Measurements from ENCODE around the gene EPHA5.
"Not testable (repeated sequence)": the region's sequence is repeated elsewhere in the genome, so short reads cannot be mapped to it uniquely, and the experiment has no call there.

Gene EPHA5

DNA sequence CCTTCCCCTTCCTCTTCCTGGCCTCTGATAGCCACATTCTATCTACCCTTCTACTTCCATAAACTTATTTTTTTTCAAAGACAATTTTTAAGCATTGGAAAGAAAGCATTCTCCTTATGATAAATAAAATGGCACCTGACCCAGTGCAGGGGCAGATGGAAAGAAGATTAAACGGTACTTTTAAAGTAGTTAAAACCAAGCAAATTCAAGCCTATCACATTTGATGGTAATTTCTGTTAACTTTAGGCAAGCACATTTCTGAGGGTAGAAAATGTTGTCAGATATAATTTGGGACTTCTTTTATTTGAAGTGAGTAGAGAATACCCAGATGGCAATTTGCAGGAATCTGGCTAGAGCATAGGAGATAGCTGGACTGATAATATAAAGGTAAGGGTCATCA, 332.9 kb downstream of the EPHA5 start:
- no peak for ATAC-seq
- Mint-ChIP-seq H3K9me3 (peaks cover 3% of the 10 kb centered on the region), H3K27me3 (no peaks in the 10 kb centered on the region), H3K27ac (no peak overlapping the region), H3K4me3 (no peak overlapping the region), H3K4me1 (no peaks in the 10 kb centered on the region), H3K36me3 (ENCODE audit: low read depth) (no peaks in the 10 kb centered on the region)
- DNase-seq = no peak

DNA sequence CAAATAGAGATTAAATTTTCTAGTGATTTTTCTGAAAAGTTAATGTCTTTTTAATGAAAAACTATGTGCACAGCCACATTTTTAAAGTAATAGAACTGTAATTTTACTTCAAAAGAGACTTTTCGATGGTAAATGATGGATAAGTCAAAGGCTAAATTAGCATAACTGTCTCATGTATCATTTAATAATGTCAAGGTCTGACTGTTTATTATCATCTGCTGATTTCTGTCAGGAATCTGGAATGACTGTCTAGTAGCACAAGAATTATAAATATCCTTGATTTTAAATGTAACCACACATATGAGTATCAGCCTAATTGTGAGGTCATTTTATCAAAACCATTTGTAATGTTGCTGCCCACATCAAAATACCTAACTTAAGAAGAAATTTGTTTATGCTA, 333.8 kb downstream of the EPHA5 start:
- Mint-ChIP-seq H3K27me3 (no peaks in the 10 kb centered on the region), H3K4me3 (no peak overlapping the region), H3K4me1 (no peaks in the 10 kb centered on the region), H3K36me3 (ENCODE audit: low read depth) (no peaks in the 10 kb centered on the region), H3K9me3 (peaks cover 3% of the 10 kb centered on the region), H3K27ac (no peak overlapping the region)
- ATAC-seq = no peak
- no peak for DNase-seq

DNA sequence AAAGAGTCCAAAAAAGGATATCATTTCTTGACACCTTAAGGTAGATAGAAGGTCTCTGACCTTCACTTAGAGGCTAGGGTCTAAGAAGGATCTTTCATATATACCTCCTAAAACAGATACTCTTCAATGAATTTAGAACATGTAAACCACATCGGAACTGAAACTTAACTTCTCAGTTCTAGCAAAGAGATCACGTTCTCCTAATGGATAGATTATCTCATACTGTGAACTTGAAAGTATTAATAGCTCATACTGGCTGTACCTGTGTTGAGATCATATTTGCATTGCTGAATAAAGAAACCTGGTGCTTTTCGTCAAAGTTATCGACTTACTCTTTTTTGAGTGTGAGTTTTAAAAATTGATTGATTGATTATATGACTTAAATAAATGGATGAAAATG, 353.8 kb downstream of the EPHA5 start:
- no peak for DNase-seq
- Mint-ChIP-seq H3K36me3 (ENCODE audit: low read depth) (no peaks in the 10 kb centered on the region), H3K9me3 (no peaks in the 10 kb centered on the region), H3K27ac (no peak overlapping the region), H3K4me3 (no peak overlapping the region), H3K4me1 (no peaks in the 10 kb centered on the region), H3K27me3 (no peaks in the 10 kb centered on the region)
- ATAC-seq = no peak

GRCh38 chr4:65311120-65311519, 359.2 kb downstream of the EPHA5 start:
- no peaks in the 10 kb centered on the region for H3K4me1 Mint-ChIP-seq
- no peaks in the 10 kb centered on the region for H3K36me3 Mint-ChIP-seq (ENCODE audit: low read depth)
- H3K27me3 Mint-ChIP-seq = no peaks in the 10 kb centered on the region
- H3K9me3 Mint-ChIP-seq = peaks cover 9% of the 10 kb centered on the region
- H3K4me3 Mint-ChIP-seq = no peak overlapping the region
- H3K27ac Mint-ChIP-seq = no peak overlapping the region
- ATAC-seq = no peak
- no peak for DNase-seq

DNA sequence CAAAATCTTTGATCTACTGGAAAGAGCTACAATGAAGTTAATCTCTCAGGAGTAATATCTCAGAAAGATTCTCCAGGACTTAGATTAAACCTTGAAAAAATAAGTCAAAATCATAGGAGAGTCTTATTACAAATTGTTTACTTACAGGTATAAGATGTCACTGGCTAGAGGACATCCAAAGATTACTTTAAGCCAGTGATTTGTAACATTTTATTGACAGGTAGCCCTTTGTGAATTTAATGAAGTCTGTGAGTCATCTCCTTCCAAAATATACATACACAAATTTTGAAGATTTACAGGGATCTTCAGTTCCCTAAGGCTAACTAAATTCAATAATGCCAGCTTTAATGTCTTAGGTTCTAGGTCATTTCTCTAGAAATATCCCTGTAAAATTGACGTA, 359.7 kb downstream of the EPHA5 start:
- H3K27me3 Mint-ChIP-seq = no peaks in the 10 kb centered on the region
- DNase-seq (no peak), ATAC-seq (no peak)

DNA sequence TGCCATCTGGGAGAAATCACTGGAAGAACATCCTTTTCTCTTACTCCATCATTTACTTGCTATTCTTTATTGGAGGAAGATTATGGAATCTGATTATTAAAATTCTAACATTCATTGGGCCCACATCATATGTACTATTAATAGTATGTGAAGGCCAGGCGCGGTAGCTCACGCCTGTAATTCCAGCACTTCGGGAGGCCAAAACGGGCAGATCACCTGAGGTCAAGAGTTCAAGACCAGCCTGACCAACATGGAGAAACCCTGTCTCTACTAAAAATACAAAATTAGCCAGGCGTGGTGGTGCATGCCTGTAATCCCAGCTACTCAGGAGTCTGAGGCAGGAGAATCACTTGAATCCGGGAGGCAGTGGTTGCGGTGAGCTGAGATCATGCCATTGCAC, 361.7 kb downstream of the EPHA5 start:
- not testable (repeated sequence) for H3K9me3 Mint-ChIP-seq; H3K36me3 Mint-ChIP-seq (ENCODE audit: low read depth); H3K4me1 Mint-ChIP-seq; H3K27ac Mint-ChIP-seq; H3K27me3 Mint-ChIP-seq; DNase-seq; ATAC-seq; H3K4me3 Mint-ChIP-seq

More for the DNA sequence above, 359.7 kb downstream of the EPHA5 start:
- H3K27ac Mint-ChIP-seq = no peak overlapping the region
- no peak overlapping the region for H3K4me3 Mint-ChIP-seq
- no peaks in the 10 kb centered on the region for H3K4me1 Mint-ChIP-seq
- no peaks in the 10 kb centered on the region for H3K36me3 Mint-ChIP-seq (ENCODE audit: low read depth)
- peaks cover 9% of the 10 kb centered on the region for H3K9me3 Mint-ChIP-seq

GRCh38 chr4:65302145-65302544, 368.1 kb downstream of the EPHA5 start:
- no peaks in the 10 kb centered on the region for H3K9me3 Mint-ChIP-seq
- H3K36me3 Mint-ChIP-seq (ENCODE audit: low read depth) = no peaks in the 10 kb centered on the region
- no peaks in the 10 kb centered on the region for H3K4me1 Mint-ChIP-seq
- no peak overlapping the region for H3K27ac Mint-ChIP-seq
- H3K27me3 Mint-ChIP-seq = no peaks in the 10 kb centered on the region
- no peak overlapping the region for H3K4me3 Mint-ChIP-seq
- DNase-seq = no peak
- no peak for ATAC-seq

DNA sequence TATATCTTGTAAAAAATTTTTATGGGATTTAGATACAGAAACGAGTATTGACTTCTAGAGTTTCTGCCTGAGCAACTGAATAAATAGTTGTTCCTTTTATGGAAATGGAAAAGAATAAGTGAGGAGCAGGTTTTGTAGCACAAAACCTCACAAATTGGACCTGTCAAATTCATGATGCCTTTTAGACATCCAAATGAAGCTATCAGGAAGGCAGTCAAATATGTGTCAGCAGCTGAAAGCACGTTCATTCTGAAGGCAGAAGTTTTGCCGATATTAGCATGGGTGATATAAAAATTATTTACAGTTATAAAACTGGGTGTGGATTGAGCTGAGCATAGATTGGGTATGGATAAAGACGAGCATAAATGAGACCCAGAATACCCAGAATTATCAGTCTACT, 374.0 kb downstream of the EPHA5 start:
- Mint-ChIP-seq H3K4me1 (no peaks in the 10 kb centered on the region), H3K36me3 (ENCODE audit: low read depth) (no peaks in the 10 kb centered on the region), H3K4me3 (no peak overlapping the region), H3K9me3 (peaks cover 14% of the 10 kb centered on the region), H3K27ac (no peak overlapping the region), H3K27me3 (no peaks in the 10 kb centered on the region)
- DNase-seq = no peak
- no peak for ATAC-seq

- peaks cover 5% of the 10 kb centered on the region for H3K9me3 Mint-ChIP-seq
- H3K27me3 Mint-ChIP-seq = no peaks in the 10 kb centered on the region
- H3K36me3 Mint-ChIP-seq (ENCODE audit: low read depth) = no peaks in the 10 kb centered on the region
Observed at GRCh38 chr4:65287071-65287470, 383.2 kb downstream of the EPHA5 start.

More at GRCh38 chr4:65287071-65287470, 383.2 kb downstream of the EPHA5 start:
- Mint-ChIP-seq H3K27ac (no peak overlapping the region), H3K4me3 (no peak overlapping the region), H3K4me1 (no peaks in the 10 kb centered on the region)
- no peak for ATAC-seq
- no peak for DNase-seq
